IPS-20b (cell line): ENCODE measurements around the gene LRRN1.
"Not testable (repeated sequence)": the region's sequence is repeated elsewhere in the genome, so short reads cannot be mapped to it uniquely, and the experiment has no call there.

Experiments
- H3K27ac ChIP-seq: one replicate; pipeline ENCODE4 v1.5.1; 2013; ENCODE audit warnings: low read length
- H3K27me3 ChIP-seq: 2 replicates; pipeline ENCODE4 v1.6.1; 2013; ENCODE audit warnings: mild to moderate bottlenecking, low read length, inconsistent platforms; ENCODE audit not compliant: insufficient read depth
- H3K36me3 ChIP-seq: 2 replicates; pipeline ENCODE4 v1.6.1; 2013; ENCODE audit warnings: low read depth, mild to moderate bottlenecking, inconsistent platforms, low read length, moderate library complexity; ENCODE audit not compliant: insufficient read depth
- H3K4me1 ChIP-seq: 2 replicates; pipeline ENCODE4 v1.6.1; 2013; ENCODE audit warnings: mild to moderate bottlenecking, control low read depth, inconsistent platforms, low read length, moderate library complexity; ENCODE audit not compliant: insufficient read depth
- H3K4me3 ChIP-seq: 2 replicates; pipeline ENCODE4 v1.5.1; 2013; ENCODE audit warnings: mild to moderate bottlenecking, low read length, inconsistent platforms
- H3K9ac ChIP-seq: 2 replicates; pipeline ENCODE4 v1.6.1; 2013; ENCODE audit warnings: low read depth, mild to moderate bottlenecking, inconsistent platforms, low read length, moderate library complexity
- H3K9me3 ChIP-seq: 2 replicates; pipeline ENCODE4 v1.6.1; 2013; ENCODE audit warnings: mild to moderate bottlenecking, low read depth, low read length, inconsistent platforms; ENCODE audit not compliant: insufficient read depth

LRRN1 gene

DNA sequence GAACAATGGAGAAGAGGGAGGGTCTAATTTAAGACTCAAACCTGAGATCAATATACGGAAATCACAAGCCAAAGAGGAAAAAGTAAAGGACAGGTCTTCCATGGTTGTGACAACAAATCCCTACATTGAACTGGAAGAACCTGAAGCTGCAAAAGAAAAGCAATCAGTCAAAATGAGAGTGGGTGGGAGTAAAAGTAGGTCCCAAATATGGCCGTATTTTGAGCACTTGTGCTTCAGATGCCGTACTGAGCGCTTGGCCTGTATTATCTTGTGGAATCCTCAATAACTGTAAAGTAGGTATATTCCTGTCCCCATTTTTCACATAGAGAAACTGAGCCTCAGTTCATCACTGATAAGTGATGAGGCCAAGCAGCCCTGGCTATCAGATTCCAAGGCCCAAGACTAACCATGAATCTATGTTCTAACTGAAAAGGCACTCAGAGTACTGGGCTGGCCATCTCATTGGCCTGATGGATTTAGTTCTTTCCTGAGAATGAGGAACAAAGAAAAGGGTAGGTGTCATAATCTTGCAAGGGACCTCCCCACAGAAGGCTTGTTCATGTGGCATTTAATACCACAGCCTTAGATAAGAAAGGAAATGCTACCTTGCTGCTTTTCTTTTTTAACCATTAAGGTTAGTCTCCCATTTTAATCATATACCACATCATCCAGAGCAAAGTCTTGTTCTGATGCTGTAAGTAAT, 52.5 kb downstream of the LRRN1 start:
- H3K27ac ChIP-seq = no peak overlapping the region
- H3K27me3 ChIP-seq = no peaks in the 10 kb centered on the region
- peaks cover 26% of the 10 kb centered on the region; the same call in 1 of the 2 replicates for H3K4me1 ChIP-seq
- H3K36me3 ChIP-seq = peaks cover 33% of the 10 kb centered on the region
- H3K9ac ChIP-seq = no peak overlapping the region
- no peaks in the 10 kb centered on the region for H3K9me3 ChIP-seq
- H3K4me3 ChIP-seq = no peak overlapping the region

DNA sequence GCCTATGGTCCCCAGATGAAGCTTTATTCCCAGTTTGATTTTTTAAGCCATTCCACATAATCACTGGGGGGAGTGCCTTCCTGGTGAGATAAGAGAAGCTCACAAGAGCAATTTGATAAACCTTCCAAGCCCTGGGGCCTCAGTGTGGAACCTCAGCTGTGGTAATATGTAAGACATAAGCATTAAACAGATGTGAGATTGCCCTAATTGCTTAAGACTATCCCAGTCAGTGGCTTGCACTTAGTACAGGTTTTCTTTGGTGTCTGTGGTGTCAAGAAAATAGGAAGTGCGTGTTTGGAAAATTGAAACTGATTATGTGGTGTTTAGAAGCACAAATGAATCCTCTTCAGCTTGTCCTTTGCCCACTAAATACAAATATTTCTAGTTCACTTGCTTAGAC, 54.3 kb downstream of the LRRN1 start:
- Histone ChIP-seq H3K9ac (no peak overlapping the region), H3K36me3 (peaks cover 16% of the 10 kb centered on the region), H3K27ac (no peak overlapping the region), H3K4me1 (peaks cover 21% of the 10 kb centered on the region; the same call in 1 of the 2 replicates), H3K27me3 (no peaks in the 10 kb centered on the region), H3K9me3 (no peaks in the 10 kb centered on the region), H3K4me3 (no peak overlapping the region)

DNA sequence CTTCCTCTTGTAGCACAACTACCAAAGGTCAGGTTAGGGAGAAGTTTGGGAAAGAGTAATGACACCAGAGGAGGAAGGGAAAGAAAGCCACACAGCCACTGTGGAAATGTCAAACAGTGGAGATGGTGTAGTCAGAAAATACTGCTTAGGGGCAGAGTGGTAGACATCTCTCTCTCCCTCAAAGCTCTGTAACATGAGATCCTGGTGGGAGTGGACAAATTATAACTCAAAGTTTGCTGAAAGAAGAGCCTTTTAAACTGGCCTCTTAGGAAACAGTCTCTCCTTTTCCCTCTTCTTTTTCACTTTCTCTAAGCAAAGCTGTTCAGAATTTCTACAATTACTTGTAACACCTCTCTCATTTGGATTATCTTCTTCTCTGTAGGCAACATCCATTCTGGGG, 55.8 kb downstream of the LRRN1 start:
- Histone ChIP-seq H3K27me3 (no peaks in the 10 kb centered on the region), H3K9ac (no peak overlapping the region), H3K4me1 (peaks cover 6% of the 10 kb centered on the region; the same call in 1 of the 2 replicates), H3K27ac (no peak overlapping the region), H3K36me3 (peaks cover 4% of the 10 kb centered on the region; the same call in 1 of the 2 replicates), H3K4me3 (no peak overlapping the region), H3K9me3 (no peaks in the 10 kb centered on the region)

DNA sequence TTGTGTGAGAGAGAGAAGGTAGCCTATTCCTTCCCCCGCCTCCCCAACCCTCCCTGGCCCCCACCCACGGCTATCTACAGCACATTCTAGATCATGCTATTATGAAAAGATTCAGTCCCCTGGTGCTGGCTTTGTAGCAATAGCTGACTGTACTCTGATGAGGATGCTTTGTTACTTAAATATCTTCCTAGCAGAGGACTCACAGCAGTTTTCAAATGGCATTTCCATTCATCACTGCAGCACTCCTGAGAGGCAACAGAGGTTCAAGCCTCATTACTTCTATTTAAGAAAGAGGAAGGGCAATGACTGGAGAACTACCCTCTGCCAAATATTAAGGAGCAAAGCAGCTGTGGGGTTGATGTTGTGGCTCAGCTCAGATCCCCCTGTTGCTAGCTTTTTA, 61.0 kb downstream of the LRRN1 start:
- H3K27ac ChIP-seq = no peak overlapping the region
- H3K4me1 ChIP-seq = no peaks in the 10 kb centered on the region
- H3K36me3 ChIP-seq = no peaks in the 10 kb centered on the region
- no peak overlapping the region for H3K4me3 ChIP-seq
- H3K9me3 ChIP-seq = peaks cover 4% of the 10 kb centered on the region; the same call in 1 of the 2 replicates
- no peak overlapping the region for H3K9ac ChIP-seq
- H3K27me3 ChIP-seq = no peaks in the 10 kb centered on the region

DNA sequence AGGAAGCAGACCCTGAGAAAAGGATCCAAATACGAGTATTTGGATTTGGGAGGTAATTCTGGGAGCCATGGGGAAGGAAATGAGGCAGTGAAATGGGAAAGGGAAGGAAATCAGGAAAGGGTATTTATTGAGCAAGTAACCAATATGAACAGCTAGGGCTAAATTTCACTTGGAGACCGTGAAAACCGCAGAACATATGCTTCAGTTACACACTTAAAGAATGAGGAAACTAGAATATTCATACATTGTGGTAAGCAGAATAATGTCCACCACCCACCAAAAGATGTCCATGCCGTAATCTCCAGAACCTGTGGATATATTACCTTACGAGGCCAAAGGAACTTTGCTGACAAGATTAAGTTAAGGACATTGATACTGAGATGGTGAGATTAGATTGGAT, 63.3 kb downstream of the LRRN1 start:
- H3K36me3 ChIP-seq = no peaks in the 10 kb centered on the region
- peaks cover 4% of the 10 kb centered on the region; the same call in 1 of the 2 replicates for H3K9me3 ChIP-seq
- H3K9ac ChIP-seq = no peak overlapping the region
- no peak overlapping the region for H3K4me3 ChIP-seq
- no peaks in the 10 kb centered on the region for H3K4me1 ChIP-seq
- no peak overlapping the region for H3K27ac ChIP-seq
- no peaks in the 10 kb centered on the region for H3K27me3 ChIP-seq

DNA sequence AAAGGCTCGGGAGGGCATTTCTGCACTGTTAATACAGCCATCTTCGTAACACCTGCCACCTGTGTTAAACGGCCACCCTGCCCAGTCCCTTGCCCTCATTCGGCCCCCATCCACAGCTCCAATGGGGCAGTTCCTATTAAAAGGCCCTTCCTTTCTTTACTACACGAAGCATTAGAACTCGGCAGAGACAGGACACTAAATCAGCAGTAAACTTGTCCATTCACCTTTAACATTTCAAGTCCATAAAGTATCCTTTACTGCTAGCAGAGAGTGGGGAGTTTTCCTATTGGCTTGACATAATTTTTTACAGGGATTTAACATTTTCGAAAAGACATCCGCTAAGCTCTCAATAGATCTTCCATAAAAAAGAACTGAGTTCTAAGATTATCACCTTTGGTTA, 76.3 kb downstream of the LRRN1 start:
- Histone ChIP-seq H3K36me3 (no peaks in the 10 kb centered on the region), H3K9ac (no peak overlapping the region), H3K27me3 (no peaks in the 10 kb centered on the region), H3K9me3 (no peaks in the 10 kb centered on the region), H3K4me1 (no peaks in the 10 kb centered on the region), H3K27ac (no peak overlapping the region), H3K4me3 (no peak overlapping the region)

DNA sequence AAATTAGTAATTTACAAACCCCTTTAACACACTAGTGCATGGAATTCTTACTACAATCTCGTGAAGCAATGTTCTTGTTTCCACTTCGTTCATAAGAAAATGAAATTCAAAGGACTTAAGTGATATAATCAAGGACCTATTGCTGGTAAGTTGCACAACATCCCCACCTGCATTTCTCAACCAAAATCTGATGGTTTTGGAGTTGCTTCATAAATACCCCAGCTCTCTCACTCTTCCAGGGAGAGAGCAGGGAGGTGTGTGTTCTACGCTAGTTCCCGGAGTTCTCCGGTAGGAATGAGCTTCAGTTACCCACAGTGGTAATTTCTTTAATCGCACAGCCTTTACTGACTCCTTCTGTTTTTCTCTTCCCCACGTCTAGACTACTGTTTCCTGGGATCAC, 81.8 kb downstream of the LRRN1 start:
- no peaks in the 10 kb centered on the region for H3K4me1 ChIP-seq
- no peak overlapping the region for H3K9ac ChIP-seq
- H3K27me3 ChIP-seq = no peaks in the 10 kb centered on the region
- no peaks in the 10 kb centered on the region for H3K36me3 ChIP-seq
- H3K27ac ChIP-seq = no peak overlapping the region
- no peaks in the 10 kb centered on the region for H3K9me3 ChIP-seq
- no peak overlapping the region for H3K4me3 ChIP-seq

DNA sequence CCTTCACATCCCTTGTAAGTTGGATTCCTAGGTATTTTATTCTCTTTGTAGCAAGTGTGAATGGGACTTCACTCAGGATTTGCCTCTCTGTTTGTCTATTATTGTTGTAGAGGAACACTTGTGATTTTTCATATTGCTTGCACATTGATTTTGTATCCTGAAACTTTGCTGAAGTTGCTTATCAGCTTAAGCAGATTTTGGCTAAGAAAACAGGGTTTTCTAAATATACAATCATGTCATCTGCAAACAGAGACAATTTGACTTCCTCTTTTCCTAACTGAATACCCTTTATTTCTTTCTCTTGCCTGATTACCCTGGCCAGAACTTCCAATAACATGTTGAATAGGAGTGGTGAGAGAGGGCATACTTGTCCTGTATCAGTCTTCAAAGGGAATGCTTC, 88.1 kb downstream of the LRRN1 start:
- H3K4me3 ChIP-seq, H3K9me3 ChIP-seq, H3K4me1 ChIP-seq, H3K27me3 ChIP-seq, H3K27ac ChIP-seq, H3K9ac ChIP-seq, H3K36me3 ChIP-seq: not testable (repeated sequence)

DNA sequence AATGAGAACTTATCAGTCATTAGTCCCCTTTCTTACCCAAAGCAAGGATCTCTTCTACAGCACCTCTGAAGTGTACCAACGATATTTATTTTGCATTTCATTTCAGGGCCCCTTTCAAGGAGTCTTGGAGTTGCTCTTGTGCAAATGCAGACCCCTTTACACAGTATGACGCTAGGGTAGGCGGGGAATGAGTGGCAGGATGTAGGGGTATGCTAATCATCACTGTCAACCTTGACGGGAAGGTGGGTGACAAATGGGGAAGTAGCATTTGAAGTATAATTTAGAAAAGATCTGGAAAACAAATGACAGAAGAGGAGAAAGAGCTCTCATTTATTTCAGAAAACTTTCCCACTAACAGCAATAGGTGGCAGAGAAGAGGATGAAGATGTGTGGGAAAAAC, 94.4 kb downstream of the LRRN1 start:
- H3K27ac ChIP-seq = no peak overlapping the region
- H3K9ac ChIP-seq = no peak overlapping the region
- no peaks in the 10 kb centered on the region for H3K4me1 ChIP-seq
- H3K9me3 ChIP-seq = no peaks in the 10 kb centered on the region
- H3K36me3 ChIP-seq = no peaks in the 10 kb centered on the region
- H3K4me3 ChIP-seq = no peak overlapping the region
- no peaks in the 10 kb centered on the region for H3K27me3 ChIP-seq
